ENCODE data around the gene CCDC192.
"Not testable (repeated sequence)": the region's sequence is repeated elsewhere in the genome, so short reads cannot be mapped to it uniquely, and the experiment has no call there.

The CCDC192 gene

GRCh38 chr5:127702926-127703561, at the start of gene CCDC192:
Gene CCDC192 (plus strand): TSS chr5:127703391. CDS start chr5:127703446, 55 bp downstream.
- no peak for DNase-seq (ENCODE audit: low spot score)

GRCh38 chr5:127656825-127657224, 46.4 kb upstream of the CCDC192 start:
- no peak for DNase-seq (ENCODE audit: low spot score)

GRCh38 chr5:127660047-127660733, 43.0 kb upstream of the CCDC192 start:
- no peak for DNase-seq (ENCODE audit: low spot score)

- no peak for DNase-seq (ENCODE audit: low spot score)
Measured at GRCh38 chr5:127664093-127664492, 39.1 kb upstream of the CCDC192 start.

- DNase-seq (ENCODE audit: low spot score) = no peak
Measured at GRCh38 chr5:127665641-127666040, 37.5 kb upstream of the CCDC192 start.

GRCh38 chr5:127666043-127666716, 37.0 kb upstream of the CCDC192 start:
- no peak for DNase-seq (ENCODE audit: low spot score)

- no peak for DNase-seq (ENCODE audit: low spot score)
Measured at GRCh38 chr5:127667926-127668325, 35.3 kb upstream of the CCDC192 start.

GRCh38 chr5:127671218-127671617, 32.0 kb upstream of the CCDC192 start:
- DNase-seq (ENCODE audit: low spot score) = no peak

- DNase-seq (ENCODE audit: low spot score) = no peak
Measured at GRCh38 chr5:127673117-127673800, 29.9 kb upstream of the CCDC192 start.

GRCh38 chr5:127676951-127677350, 26.2 kb upstream of the CCDC192 start:
- DNase-seq (ENCODE audit: low spot score) = not testable (repeated sequence)

- not testable (repeated sequence) for DNase-seq (ENCODE audit: low spot score)
Measured at GRCh38 chr5:127679691-127680330, 23.4 kb upstream of the CCDC192 start.

GRCh38 chr5:127680595-127680994, 22.6 kb upstream of the CCDC192 start:
- no peak for DNase-seq (ENCODE audit: low spot score)

- no peak for DNase-seq (ENCODE audit: low spot score)
Measured at GRCh38 chr5:127683008-127683407, 20.2 kb upstream of the CCDC192 start.

GRCh38 chr5:127684726-127685467, 18.3 kb upstream of the CCDC192 start:
- no peak for DNase-seq (ENCODE audit: low spot score)

- DNase-seq (ENCODE audit: low spot score) = no peak
Measured at GRCh38 chr5:127685662-127686061, 17.5 kb upstream of the CCDC192 start.

GRCh38 chr5:127686424-127686823, 16.8 kb upstream of the CCDC192 start:
- no peak for DNase-seq (ENCODE audit: low spot score)

GRCh38 chr5:127694518-127695171, 8.5 kb upstream of the CCDC192 start:
- DNase-seq (ENCODE audit: low spot score) = no peak

- DNase-seq (ENCODE audit: low spot score) = peak; percentile 22
Measured at GRCh38 chr5:127695346-127695745, 7.8 kb upstream of the CCDC192 start.

GRCh38 chr5:127696683-127697082, 6.5 kb upstream of the CCDC192 start:
- DNase-seq (ENCODE audit: low spot score) = no peak

- DNase-seq (ENCODE audit: low spot score) = no peak
Measured at GRCh38 chr5:127697894-127698600, 5.1 kb upstream of the CCDC192 start.

All from cerebellar cortex (tissue), 1 donor.